Measurements from ENCODE around the gene CFAP54.

GRCh38 chr12:96881608-96882007 is 392.2 kb downstream of the CFAP54 start:
- no peak for TF ChIP-seq GATA3 (IDR thresholded peaks at IDR 0.05; ENCODE audit: low read depth, low read length)
- TF ChIP-seq GATA2 (IDR thresholded peaks at IDR 0.05; ENCODE audit: low read depth, low read length) = no peak

Measured in SH-SY5Y (cell line).